ENCODE results near the gene CYP2D6. TPM values are rescaled to one million over a fixed set of nuclear protein-coding genes. Genes with fewer than 3 reads are reported as not detected.
"Not testable (repeated sequence)": the region's sequence is repeated elsewhere in the genome, so short reads cannot be mapped to it uniquely, and the experiment has no call there.

The CYP2D6 gene
- total and polyA plus RNA-seq, 4 experiments from 2014 or later = 0.23 to 10.7 (median 8.8) TPM; not detected in 1

DNA sequence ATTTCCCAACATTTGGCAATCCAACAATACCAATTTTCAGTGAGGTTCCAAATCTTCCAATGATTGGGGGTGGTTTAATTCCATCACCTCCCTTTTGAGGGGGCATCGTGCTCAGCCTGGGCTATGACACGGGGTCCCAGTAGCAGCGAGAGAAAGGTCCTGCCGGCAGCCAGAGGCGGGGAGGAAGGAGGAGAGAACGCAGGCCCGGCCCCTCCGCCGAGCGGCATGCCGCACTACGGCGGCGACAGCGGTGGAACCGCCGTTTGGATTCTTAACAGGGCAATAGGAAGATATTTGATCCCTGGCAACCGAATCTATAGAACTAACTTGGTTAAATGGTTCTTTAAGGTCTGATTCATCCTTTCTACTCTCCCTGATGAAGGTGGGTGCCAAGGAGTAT lies 21.8 kb downstream of the CYP2D6 start:
- Mint-ChIP-seq H3K4me1 (peaks cover 0 to 8% (median under 1%) of the 10 kb centered on the region in 4 donors), H3K36me3 (peaks cover 10 to 39% of the 10 kb centered on the region in 2 donors), H3K27me3 (no peaks in the 10 kb centered on the region), H3K9me3 (peaks cover 0 to 21% (median 11%) of the 10 kb centered on the region in 8 donors), H3K4me3 (no peak overlapping the region), H3K27ac (no peak overlapping the region)
- intact Hi-C loops (cut with micrococcal nuclease) = no loop called here
- no peaks in the 10 kb centered on the region for H3K36me3 ChIP-seq (ENCODE audit: insufficient read depth, low read length)
- H3K27me3 ChIP-seq (ENCODE audit: insufficient read depth, low read length) = no peaks in the 10 kb centered on the region
- no peak for DNase-seq
- H3K9me3 ChIP-seq (ENCODE audit: control insufficient read depth in 1 of 2, low read length in 2 of 2) = peaks cover 0 to 6% of the 10 kb centered on the region in 2 donors
- POLR2A ChIA-PET (ENCODE audit: partially characterized antibody) = no interaction called here
- no peaks in the 10 kb centered on the region for H3K4me1 ChIP-seq (ENCODE audit: insufficient read depth, low read length)
- CTCF ChIA-PET (ENCODE audit: partially characterized antibody) = interaction anchor here (1.2 kb wide), 1 partner anchor 17 kb away, joined by 4 read pairs; no protein-coding TSS in a partner anchor
- H3K4me3 ChIP-seq (ENCODE audit: low read length in 2 of 2) = no peak overlapping the region
- H3K27ac ChIP-seq (ENCODE audit: low read depth, low read length) = no peak overlapping the region

DNA sequence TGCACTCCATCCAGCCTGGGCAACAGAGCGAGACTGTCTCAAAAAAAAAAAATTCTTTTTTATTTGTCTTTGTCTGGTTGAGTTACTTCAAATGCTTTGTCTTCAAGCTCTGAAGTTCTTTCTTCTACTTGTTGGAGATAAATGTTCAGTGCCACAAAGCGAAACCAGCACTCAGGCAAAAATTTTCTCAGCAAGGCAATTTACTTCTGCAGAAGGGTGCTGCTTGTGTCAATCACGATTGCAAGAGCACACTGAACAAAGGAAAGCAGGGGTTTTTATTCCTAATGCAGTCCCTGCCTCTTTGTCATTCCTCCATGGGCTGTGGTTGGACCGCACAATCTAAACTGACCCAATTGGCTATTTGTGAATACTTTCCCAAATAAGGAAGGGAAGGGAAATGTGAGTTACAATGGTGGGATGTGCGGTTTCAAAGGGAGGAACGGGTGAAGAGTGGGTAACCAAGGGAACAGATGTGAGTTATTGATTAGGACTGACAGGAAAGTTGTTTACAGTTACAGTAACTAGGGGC lies 26.2 kb downstream of the CYP2D6 start:
- H3K36me3 ChIP-seq (ENCODE audit: insufficient read depth, low read length); H3K4me3 ChIP-seq (ENCODE audit: low read length in 2 of 2); H3K27ac ChIP-seq (ENCODE audit: low read depth, low read length); H3K4me1 Mint-ChIP-seq; H3K4me3 Mint-ChIP-seq; H3K27me3 Mint-ChIP-seq; DNase-seq; intact Hi-C loops (cut with micrococcal nuclease); H3K27me3 ChIP-seq (ENCODE audit: insufficient read depth, low read length); H3K4me1 ChIP-seq (ENCODE audit: insufficient read depth, low read length); H3K27ac Mint-ChIP-seq: not testable (repeated sequence)
- Mint-ChIP-seq H3K36me3 (peaks cover 17 to 54% of the 10 kb centered on the region in 2 donors), H3K9me3 (peaks cover 0 to 50% (median 32%) of the 10 kb centered on the region in 8 donors)
- H3K9me3 ChIP-seq (ENCODE audit: control insufficient read depth in 1 of 2, low read length in 2 of 2) = peaks cover 0 to 14% of the 10 kb centered on the region in 2 donors
- CTCF ChIA-PET (ENCODE audit: partially characterized antibody) = interaction anchor here (2.2 to 2.9 kb wide), 2 partner anchors 13 to 14 kb away, joined by 7 to 10 read pairs; partner anchors contain the start of gene NDUFA6
- POLR2A ChIA-PET (ENCODE audit: partially characterized antibody) = interaction anchor here (1.2 kb wide), 1 partner anchor 13 kb away, joined by 3 read pairs; no protein-coding TSS in a partner anchor

DNA sequence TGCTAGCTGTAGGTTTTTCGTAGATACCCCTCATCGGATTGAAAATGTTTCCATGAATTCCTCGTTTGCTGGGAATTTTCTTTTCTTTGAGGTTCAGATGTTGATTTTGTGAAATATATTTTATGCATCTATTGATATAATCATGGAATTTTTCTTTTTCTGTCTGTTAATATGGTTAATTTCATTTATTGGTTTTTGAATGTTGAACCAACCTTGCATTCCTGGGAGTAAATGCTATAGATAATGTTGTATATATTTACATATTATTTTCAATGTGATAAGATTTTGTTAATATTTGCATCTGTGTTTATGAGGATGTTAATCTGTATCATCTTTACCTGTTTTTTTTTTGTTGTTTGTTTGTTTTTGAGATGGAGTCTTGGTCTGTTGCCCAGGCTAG lies 29.4 kb downstream of the CYP2D6 start:
- Histone ChIP-seq H3K36me3 (ENCODE audit: insufficient read depth, low read length) (no peaks in the 10 kb centered on the region), H3K4me3 (ENCODE audit: low read length in 2 of 2) (no peak overlapping the region), H3K27ac (ENCODE audit: low read depth, low read length) (no peak overlapping the region), H3K27me3 (ENCODE audit: insufficient read depth, low read length) (no peaks in the 10 kb centered on the region), H3K4me1 (ENCODE audit: insufficient read depth, low read length) (no peaks in the 10 kb centered on the region), H3K9me3 (ENCODE audit: control insufficient read depth in 1 of 2, low read length in 2 of 2) (peaks cover 0 to 14% of the 10 kb centered on the region in 2 donors)
- H3K4me3 Mint-ChIP-seq = no peak overlapping the region
- no peak for DNase-seq
- H3K36me3 Mint-ChIP-seq = peaks cover 20 to 43% of the 10 kb centered on the region in 2 donors
- H3K27ac Mint-ChIP-seq = no peak overlapping the region
- POLR2A ChIA-PET (ENCODE audit: partially characterized antibody) = no interaction called here
- no peaks in the 10 kb centered on the region for H3K4me1 Mint-ChIP-seq
- CTCF ChIA-PET (ENCODE audit: partially characterized antibody) = interaction anchor here (2.2 kb wide), 1 partner anchor 10 kb away, joined by 12 read pairs; the partner anchor contains the start of gene NDUFA6
- intact Hi-C loops (cut with micrococcal nuclease) = no loop called here
- H3K9me3 Mint-ChIP-seq = peaks cover 0 to 47% (median 34%) of the 10 kb centered on the region in 8 donors
- no peaks in the 10 kb centered on the region for H3K27me3 Mint-ChIP-seq

DNA sequence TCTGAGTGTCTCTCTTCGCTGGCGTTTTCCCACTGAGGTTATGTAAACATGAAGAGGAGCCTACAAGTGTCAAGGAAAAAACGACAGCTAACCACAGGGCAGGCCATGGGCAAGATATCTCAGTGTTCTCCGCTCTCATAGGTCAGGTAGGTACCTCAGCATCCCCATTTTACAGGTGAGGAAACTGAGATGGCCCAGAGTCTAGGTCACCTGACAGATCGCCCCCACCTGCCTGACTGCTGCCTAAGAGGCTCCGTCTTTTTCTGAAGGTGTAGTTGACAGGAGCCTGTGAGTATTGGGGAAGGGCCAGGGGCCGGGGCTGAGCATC lies 39.2 kb downstream of the CYP2D6 start:
- intact Hi-C loops (cut with micrococcal nuclease) = loop anchor here (1.0 to 10.0 kb wide), 4 partner anchors 29 to 223 kb away; no protein-coding TSS in a partner anchor

DNA sequence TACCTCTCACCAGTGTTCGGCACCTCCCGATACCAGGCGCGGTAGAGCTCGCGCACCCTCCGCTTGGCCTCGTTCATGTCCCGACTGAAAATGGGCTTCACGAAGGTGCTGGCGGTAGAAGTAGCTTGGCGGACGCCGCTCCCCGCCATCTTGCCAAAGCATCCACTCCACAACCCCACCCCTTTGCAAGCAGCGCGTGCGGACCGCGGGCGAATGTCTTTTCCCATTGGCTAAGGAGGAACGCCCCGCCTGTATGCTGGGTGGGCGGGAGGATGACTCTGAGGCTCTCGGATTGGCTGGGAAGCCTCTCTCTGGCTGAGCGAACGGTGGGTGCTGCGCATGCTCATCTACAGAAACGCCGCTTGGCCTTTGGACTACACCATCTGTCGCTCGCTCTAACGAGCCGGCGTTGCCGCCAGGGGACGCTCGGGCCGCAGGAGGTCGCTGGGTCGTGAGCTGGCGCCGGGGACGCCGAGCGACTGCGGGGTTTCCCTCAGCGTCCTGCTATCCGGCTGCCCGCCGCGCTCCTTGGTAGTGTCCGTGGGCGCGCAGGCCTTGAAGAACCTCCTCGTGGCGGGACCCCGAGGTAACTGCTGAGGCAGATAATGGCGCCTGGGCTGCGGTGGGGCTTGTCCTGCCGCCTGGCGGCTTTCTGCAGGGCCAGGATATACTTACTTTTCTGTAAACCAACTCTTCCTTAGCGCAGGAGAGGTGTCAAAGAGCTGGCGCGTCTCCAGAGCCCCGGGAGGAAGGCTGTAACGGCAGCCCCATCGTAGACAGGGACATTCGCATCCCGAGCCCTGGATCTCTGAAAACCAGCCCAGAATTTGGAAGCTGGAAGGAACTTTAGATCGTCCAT lies 39.8 kb downstream of the CYP2D6 start, which contains the start of gene NDUFA6:
TSS of gene NDUFA6 (minus strand) at position 177 of the 859 bp plus-strand sequence. CDS start at position 149, 28 bp downstream.
- Histone ChIP-seq H3K4me3 (ENCODE audit: low read length in 2 of 2) (peak within 1 kb of the TSS; percentile 79 to 93), H3K4me1 (ENCODE audit: insufficient read depth, low read length) (peaks cover 27% of the 10 kb centered on the region), H3K36me3 (ENCODE audit: insufficient read depth, low read length) (peaks cover 15% of the 10 kb centered on the region), H3K27ac (ENCODE audit: low read depth, low read length) (peak within 1 kb of the TSS; percentile 98), H3K27me3 (ENCODE audit: insufficient read depth, low read length) (no peaks in the 10 kb centered on the region), H3K9me3 (ENCODE audit: control insufficient read depth in 1 of 2, low read length in 2 of 2) (no peaks in the 10 kb centered on the region)
- Mint-ChIP-seq H3K27ac (peak within 1 kb of the TSS; percentile 99 to 100 (median 99)), H3K36me3 (peaks cover 12 to 37% of the 10 kb centered on the region in 2 donors), H3K27me3 (no peaks in the 10 kb centered on the region), H3K4me1 (peaks cover 23 to 48% (median 35%) of the 10 kb centered on the region in 4 donors), H3K9me3 (no peaks in the 10 kb centered on the region), H3K4me3 (peak within 1 kb of the TSS; percentile 97 to 100 (median 99))
- peak; percentile 97 to 99 (median 99) for DNase-seq
- intact Hi-C loops (cut with micrococcal nuclease) = loop anchor here (1.0 to 10.0 kb wide), 10 partner anchors 11 to 382 kb away; no protein-coding TSS in a partner anchor
- ChIA-PET CTCF (ENCODE audit: partially characterized antibody) (interaction anchor here (0.6 to 5.8 kb wide), 41 partner anchors 9 to 383 kb away, joined by 3 to 61 read pairs (median 6); partner anchors contain the start of genes CCDC134, SEPTIN3 and SMDT1), POLR2A (ENCODE audit: partially characterized antibody) (interaction anchor here (0.7 to 4.9 kb wide), 44 partner anchors 8 to 524 kb away, joined by 3 to 208 read pairs (median 5); partner anchors contain the start of genes CCDC134, NAGA, PHETA2 and POLDIP3)

More for the DNA sequence above, 39.2 kb downstream of the CYP2D6 start:
- H3K4me1 ChIP-seq (ENCODE audit: insufficient read depth, low read length) = peaks cover 27% of the 10 kb centered on the region
- peak overlapping the region; percentile 74 to 93 for H3K4me3 ChIP-seq (ENCODE audit: low read length in 2 of 2)
- H3K9me3 Mint-ChIP-seq = no peaks in the 10 kb centered on the region
- no peaks in the 10 kb centered on the region for H3K27me3 ChIP-seq (ENCODE audit: insufficient read depth, low read length)
- peak in 1 of 5 donors; percentile 45 for DNase-seq
- H3K4me3 Mint-ChIP-seq = peak overlapping the region; percentile 97 to 100 (median 99)
- ChIA-PET CTCF (ENCODE audit: partially characterized antibody) (interaction anchor here (0.6 to 5.8 kb wide), 40 partner anchors 9 to 382 kb away, joined by 3 to 61 read pairs (median 6); partner anchors contain the start of genes CCDC134, SEPTIN3 and SMDT1), POLR2A (ENCODE audit: partially characterized antibody) (interaction anchor here (0.7 to 4.9 kb wide), 36 partner anchors 9 to 403 kb away, joined by 3 to 208 read pairs (median 6); partner anchors contain the start of genes CCDC134, NAGA, SMDT1 and SNU13)
- peak overlapping the region; percentile 99 to 100 (median 99) for H3K27ac Mint-ChIP-seq
- H3K27ac ChIP-seq (ENCODE audit: low read depth, low read length) = peak overlapping the region; percentile 98
- peaks cover 13 to 31% of the 10 kb centered on the region in 2 donors for H3K36me3 Mint-ChIP-seq
- H3K4me1 Mint-ChIP-seq = peaks cover 20 to 44% (median 33%) of the 10 kb centered on the region in 4 donors
- H3K36me3 ChIP-seq (ENCODE audit: insufficient read depth, low read length) = peaks cover 9% of the 10 kb centered on the region
- H3K9me3 ChIP-seq (ENCODE audit: control insufficient read depth in 1 of 2, low read length in 2 of 2) = no peaks in the 10 kb centered on the region
- H3K27me3 Mint-ChIP-seq = no peaks in the 10 kb centered on the region

DNA sequence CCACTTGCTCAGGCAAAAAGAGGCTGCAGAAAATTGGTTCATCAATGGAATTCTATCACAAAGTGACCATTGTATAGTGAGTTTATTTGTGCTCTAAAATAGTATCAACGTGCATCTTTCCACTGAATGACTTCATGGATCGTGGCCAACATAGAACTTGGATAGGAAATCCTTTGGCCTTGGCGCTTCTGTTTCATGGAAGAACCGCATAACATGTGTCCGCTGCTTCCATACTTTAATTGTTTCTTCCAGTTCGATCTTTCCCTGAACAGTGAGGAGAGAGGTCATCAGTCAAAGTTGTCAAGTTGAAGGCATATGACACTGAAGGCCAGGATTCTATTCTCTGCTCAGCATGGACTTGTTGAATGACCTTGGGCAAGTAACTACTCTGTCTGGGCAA lies 44.6 kb downstream of the CYP2D6 start:
- no peaks in the 10 kb centered on the region for H3K9me3 Mint-ChIP-seq
- intact Hi-C loops (cut with micrococcal nuclease) = no loop called here
- ChIA-PET CTCF (ENCODE audit: partially characterized antibody) (no interaction called here), POLR2A (ENCODE audit: partially characterized antibody) (no interaction called here)
- DNase-seq = peak in 1 of 5 donors; percentile 1
- H3K27me3 Mint-ChIP-seq = no peaks in the 10 kb centered on the region
- H3K36me3 Mint-ChIP-seq = peaks cover 32 to 65% of the 10 kb centered on the region in 2 donors
- H3K4me3 ChIP-seq (ENCODE audit: low read length in 2 of 2) = no peak overlapping the region
- H3K27me3 ChIP-seq (ENCODE audit: insufficient read depth, low read length) = no peaks in the 10 kb centered on the region
- peaks cover 46% of the 10 kb centered on the region for H3K36me3 ChIP-seq (ENCODE audit: insufficient read depth, low read length)
- no peak overlapping the region for H3K4me3 Mint-ChIP-seq
- H3K27ac ChIP-seq (ENCODE audit: low read depth, low read length) = no peak overlapping the region
- peaks cover 21% of the 10 kb centered on the region for H3K4me1 ChIP-seq (ENCODE audit: insufficient read depth, low read length)
- H3K9me3 ChIP-seq (ENCODE audit: control insufficient read depth in 1 of 2, low read length in 2 of 2) = no peaks in the 10 kb centered on the region
- H3K27ac Mint-ChIP-seq = peak overlapping the region in 1 of 7 donors; percentile 48
- H3K4me1 Mint-ChIP-seq = peaks cover 26 to 53% (median 41%) of the 10 kb centered on the region in 4 donors
